ENCODE measurements around the gene TBK1.

- TF ChIP-seq, protein P1, sequence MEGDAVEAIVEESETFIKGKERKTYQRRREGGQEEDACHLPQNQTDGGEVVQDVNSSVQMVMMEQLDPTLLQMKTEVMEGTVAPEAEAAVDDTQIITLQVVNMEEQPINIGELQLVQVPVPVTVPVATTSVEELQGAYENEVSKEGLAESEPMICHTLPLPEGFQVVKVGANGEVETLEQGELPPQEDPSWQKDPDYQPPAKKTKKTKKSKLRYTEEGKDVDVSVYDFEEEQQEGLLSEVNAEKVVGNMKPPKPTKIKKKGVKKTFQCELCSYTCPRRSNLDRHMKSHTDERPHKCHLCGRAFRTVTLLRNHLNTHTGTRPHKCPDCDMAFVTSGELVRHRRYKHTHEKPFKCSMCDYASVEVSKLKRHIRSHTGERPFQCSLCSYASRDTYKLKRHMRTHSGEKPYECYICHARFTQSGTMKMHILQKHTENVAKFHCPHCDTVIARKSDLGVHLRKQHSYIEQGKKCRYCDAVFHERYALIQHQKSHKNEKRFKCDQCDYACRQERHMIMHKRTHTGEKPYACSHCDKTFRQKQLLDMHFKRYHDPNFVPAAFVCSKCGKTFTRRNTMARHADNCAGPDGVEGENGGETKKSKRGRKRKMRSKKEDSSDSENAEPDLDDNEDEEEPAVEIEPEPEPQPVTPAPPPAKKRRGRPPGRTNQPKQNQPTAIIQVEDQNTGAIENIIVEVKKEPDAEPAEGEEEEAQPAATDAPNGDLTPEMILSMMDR (IDR thresholded peaks at IDR 0.05; ENCODE audit: borderline replicate concordance, extremely low read depth, low read length, poor library complexity, severe bottlenecking) = no peak
- no peak for TF ChIP-seq EZH2 (IDR thresholded peaks at IDR 0.05; ENCODE audit: borderline replicate concordance, low read depth, low read length, severe bottlenecking)
These were observed 824 bp downstream of the TBK1 start for GRCh38 chr12:64452559-64453329.
